HK-2 (cell line): ENCODE measurements around the gene ERGIC1.
"Not testable (repeated sequence)": the region's sequence is repeated elsewhere in the genome, so short reads cannot be mapped to it uniquely, and the experiment has no call there.

Experiments used
- DNase-seq: peaks from one replicate; pipeline ENCODE4 v3.0.0-alpha.2; 2018; ENCODE audit not compliant: unreplicated experiment

The ERGIC1 gene

GRCh38 chr5:172847584-172847983, 13.5 kb downstream of the ERGIC1 start:
- not testable (repeated sequence) for DNase-seq

GRCh38 chr5:172848419-172848818, 14.4 kb downstream of the ERGIC1 start:
- no peak for DNase-seq

- DNase-seq, result peak; percentile 74
These were observed 15.8 kb downstream of the ERGIC1 start for GRCh38 chr5:172849606-172850453.

- no peak for DNase-seq
These were observed 16.4 kb downstream of the ERGIC1 start for GRCh38 chr5:172850454-172850797.

- DNase-seq, result not testable (repeated sequence)
These were observed 17.2 kb downstream of the ERGIC1 start for GRCh38 chr5:172851254-172851653.

GRCh38 chr5:172852490-172853354, 18.7 kb downstream of the ERGIC1 start:
- DNase-seq, result no peak

- DNase-seq, result no peak
These were observed 19.4 kb downstream of the ERGIC1 start for GRCh38 chr5:172853355-172853975.

- DNase-seq, result no peak
These were observed 20.4 kb downstream of the ERGIC1 start for GRCh38 chr5:172854451-172854871.

GRCh38 chr5:172854971-172855370, 20.9 kb downstream of the ERGIC1 start:
- DNase-seq, result no peak

- no peak for DNase-seq
These were observed 21.7 kb downstream of the ERGIC1 start for GRCh38 chr5:172855597-172856292.

GRCh38 chr5:172856336-172856735, 22.3 kb downstream of the ERGIC1 start:
- DNase-seq, result no peak

- DNase-seq, result no peak
These were observed 23.9 kb downstream of the ERGIC1 start for GRCh38 chr5:172857982-172858381.

GRCh38 chr5:172858511-172858989, 24.5 kb downstream of the ERGIC1 start:
- no peak for DNase-seq

- no peak for DNase-seq
These were observed 25.1 kb downstream of the ERGIC1 start for GRCh38 chr5:172858990-172859811.

- DNase-seq, result no peak
These were observed 25.9 kb downstream of the ERGIC1 start for GRCh38 chr5:172859966-172860365.

GRCh38 chr5:172860520-172861443, 26.7 kb downstream of the ERGIC1 start:
- DNase-seq, result no peak

- no peak for DNase-seq
These were observed 27.4 kb downstream of the ERGIC1 start for GRCh38 chr5:172861461-172861860.

- no peak for DNase-seq
These were observed 28.2 kb downstream of the ERGIC1 start for GRCh38 chr5:172862165-172862801.

- not testable (repeated sequence) for DNase-seq
These were observed 30.1 kb downstream of the ERGIC1 start for GRCh38 chr5:172864171-172864570.
